Measurements from ENCODE around the gene MEGF6.

The MEGF6 gene

GRCh38 chr1:3522564-3523265 is 88.6 kb downstream of the MEGF6 start:
- no peak for TF ChIP-seq CTCF (IDR thresholded peaks at IDR 0.05)
- no peak for TF ChIP-seq ZFX (IDR thresholded peaks at IDR 0.05; ENCODE audit: borderline replicate concordance)
- no peak overlapping the region for H3K27ac ChIP-seq

GRCh38 chr1:3522112-3522511 is 89.2 kb downstream of the MEGF6 start:
- no peak for TF ChIP-seq CTCF (IDR thresholded peaks at IDR 0.05)
- TF ChIP-seq ZFX (IDR thresholded peaks at IDR 0.05; ENCODE audit: borderline replicate concordance): no peak
- no peak overlapping the region for H3K27ac ChIP-seq

GRCh38 chr1:3521426-3521825 is 89.9 kb downstream of the MEGF6 start:
- TF ChIP-seq ZFX (IDR thresholded peaks at IDR 0.05; ENCODE audit: borderline replicate concordance) (no peak), CTCF (IDR thresholded peaks at IDR 0.05) (no peak)
- no peak overlapping the region for H3K27ac ChIP-seq

GRCh38 chr1:3520419-3521378 is 90.6 kb downstream of the MEGF6 start:
- no peak overlapping the region for H3K27ac ChIP-seq
- TF ChIP-seq ZFX (IDR thresholded peaks at IDR 0.05; ENCODE audit: borderline replicate concordance) (no peak), CTCF (IDR thresholded peaks at IDR 0.05) (no peak)

- no peak overlapping the region for H3K27ac ChIP-seq
- TF ChIP-seq CTCF (IDR thresholded peaks at IDR 0.05) (no peak), ZFX (IDR thresholded peaks at IDR 0.05; ENCODE audit: borderline replicate concordance) (no peak)
Measured at GRCh38 chr1:3519301-3519885, 91.9 kb downstream of the MEGF6 start.

- TF ChIP-seq ZFX (IDR thresholded peaks at IDR 0.05; ENCODE audit: borderline replicate concordance) (no peak), CTCF (IDR thresholded peaks at IDR 0.05) (no peak)
- no peak overlapping the region for H3K27ac ChIP-seq
Measured at GRCh38 chr1:3518756-3519155, 92.6 kb downstream of the MEGF6 start.
